GM19023 (cell line): ENCODE results near the gene TLX1.

ENCODE experiments used
- ATAC-seq: cut with Tn5 transposase; IDR thresholded peaks from one replicate; pipeline ENCODE4 v1.9.1; 2021; ENCODE audit warnings: mild to moderate bottlenecking, moderate library complexity; ENCODE audit not compliant: unreplicated experiment

TLX1 gene

GRCh38 chr10:101133489-101134298 lies 2.6 kb downstream of the TLX1 start:
- ATAC-seq, result no peak

GRCh38 chr10:101134299-101135127 lies 3.4 kb downstream of the TLX1 start:
- no peak for ATAC-seq

- no peak for ATAC-seq
Observed at GRCh38 chr10:101135141-101136006, 4.3 kb downstream of the TLX1 start.

- ATAC-seq, result no peak
Observed at GRCh38 chr10:101136007-101136707, 5.1 kb downstream of the TLX1 start.

- no peak for ATAC-seq
Observed at GRCh38 chr10:101136708-101137121, 5.6 kb downstream of the TLX1 start.

- no peak for ATAC-seq
Observed at GRCh38 chr10:101137271-101137670, 6.2 kb downstream of the TLX1 start.

GRCh38 chr10:101138788-101139420 lies 7.8 kb downstream of the TLX1 start:
- no peak for ATAC-seq

- no peak for ATAC-seq
Observed at GRCh38 chr10:101139421-101139911, 8.4 kb downstream of the TLX1 start.

- ATAC-seq, result no peak
Observed at GRCh38 chr10:101140084-101140949, 9.2 kb downstream of the TLX1 start.

GRCh38 chr10:101140950-101141615 lies 10.0 kb downstream of the TLX1 start:
- ATAC-seq, result no peak

- no peak for ATAC-seq
Observed at GRCh38 chr10:101141616-101142532, 10.8 kb downstream of the TLX1 start.

GRCh38 chr10:101142533-101143344 lies 11.6 kb downstream of the TLX1 start:
- ATAC-seq, result no peak

- no peak for ATAC-seq
Observed at GRCh38 chr10:101143345-101143630, 12.2 kb downstream of the TLX1 start.

- no peak for ATAC-seq
Observed at GRCh38 chr10:101144053-101144452, 13.0 kb downstream of the TLX1 start.

- no peak for ATAC-seq
Observed at GRCh38 chr10:101145145-101145544, 14.0 kb downstream of the TLX1 start.

- ATAC-seq, result no peak
Observed at GRCh38 chr10:101145750-101146391, 14.8 kb downstream of the TLX1 start.
